H1 (cell line): ENCODE data around the gene MBNL3. TPM values are rescaled to one million over a fixed set of nuclear protein-coding genes. Genes with fewer than 3 reads are reported as not detected.

Source experiments
- BRCA1 ChIP-seq: IDR thresholded peaks from 2 replicates; pipeline ENCODE4 v1.6.1; 2012; ENCODE audit warnings: low read depth, low read length, improper control_type of control experiment
- FOSL1 ChIP-seq: IDR thresholded peaks from 2 replicates; pipeline ENCODE4 v1.6.1; 2011; ENCODE audit warnings: mild to moderate bottlenecking, low read depth, low read length, moderate library complexity; ENCODE audit not compliant: insufficient read depth
- HDAC6 ChIP-seq: IDR thresholded peaks from one replicate; pipeline ENCODE4 v1.7.1; 2012; ENCODE audit warnings: low read depth, mild to moderate bottlenecking, inconsistent platforms, low read length, moderate library complexity
- KDM5A ChIP-seq: fragments of 200-600 bp; IDR thresholded peaks from 2 replicates; pipeline ENCODE4 v1.7.1; 2012; ENCODE audit warnings: mild to moderate bottlenecking, low read length, inconsistent platforms, mixed read lengths
- RNF2 ChIP-seq: fragments of 200-900, 300-1000 bp; sonication (generic); IDR thresholded peaks from 2 replicates; pipeline ENCODE4 v1.7.1; 2016; ENCODE audit warnings: borderline replicate concordance, low read depth, mild to moderate bottlenecking, antibody characterized with exemption, low read length; ENCODE audit not compliant: poor library complexity, severe bottlenecking; ENCODE audit errors: missing control alignments
- SP1 ChIP-seq: IDR thresholded peaks from 2 replicates; pipeline ENCODE4 v1.6.1; 2011; ENCODE audit warnings: low read depth, low read length
- YY1 ChIP-seq: IDR thresholded peaks from 2 replicates; pipeline ENCODE4 v1.6.1; 2011; ENCODE audit warnings: low read depth, mild to moderate bottlenecking, low read length
- polyA plus RNA-seq, 7 experiments: library from polyadenylated mRNA; depleted of rRNA in 3 of 7; stranded (reverse) in 5 of 7; unstranded in 2 of 7; fragments of >200 nt in 5 of 7; fragments of 200-250 nt in 2 of 7; gene quantifications; 1 replicate in 5 of 7; 2 replicates in 1 of 7; 4 replicates in 1 of 7; pipeline versions ENCODE4 v1.2.1 to v1.2.3, GENCODE V29; 2011 to 2013; ENCODE audit warnings: missing spikeins in 2 of 7, mixed read lengths in 2 of 7
- total RNA-seq: library from RNA; stranded (reverse); fragmentation: NEBNext Ultra II Directional; extraction: Animal tissue kit (Norgen Biotek cat#: 25700); gene quantifications from 2 replicates; pipeline ENCODE4 v1.2.1, GENCODE V29; 2021

The MBNL3 gene
- total and polyA plus RNA-seq, 2 of the 8 experiments (the other 6 are each of a cell fraction or from before 2014, with no cell fraction given) = 3.5 to 4.3 TPM

GRCh38 chrX:132467989-132468388 is 20.8 kb downstream of the MBNL3 start (continued):
- TF ChIP-seq YY1 (no peak), FOSL1 (no peak), BRCA1 (no peak), SP1 (no peak), RNF2 (no peak), KDM5A (no peak), HDAC6 (no peak)
